H1 (cell line): Measurements from ENCODE around the gene ZBTB4. TPM values are rescaled to one million over a fixed set of nuclear protein-coding genes. Genes with fewer than 3 reads are reported as not detected.

Source experiments
- CTBP2 ChIP-seq: IDR thresholded peaks from 2 replicates; pipeline ENCODE4 v1.7.0; 2011; ENCODE audit warnings: borderline replicate concordance, mild to moderate bottlenecking, moderate library complexity, mixed read lengths, low read length; ENCODE audit not compliant: insufficient read depth, insufficient read length
- KDM5A ChIP-seq: fragments of 200-600 bp; IDR thresholded peaks from 2 replicates; pipeline ENCODE4 v1.7.1; 2012; ENCODE audit warnings: mild to moderate bottlenecking, low read length, inconsistent platforms, mixed read lengths
- RBBP5 ChIP-seq: IDR thresholded peaks from 2 replicates; pipeline ENCODE4 v1.7.1; 2012; ENCODE audit warnings: low read depth, mild to moderate bottlenecking, inconsistent platforms, low read length, moderate library complexity, borderline replicate concordance
- SIX5 ChIP-seq: IDR thresholded peaks from 2 replicates; pipeline ENCODE4 v1.6.1; 2011; ENCODE audit warnings: mild to moderate bottlenecking, low read depth, low read length
- SP1 ChIP-seq: IDR thresholded peaks from 2 replicates; pipeline ENCODE4 v1.6.1; 2011; ENCODE audit warnings: low read depth, low read length
- SP4 ChIP-seq: IDR thresholded peaks from 2 replicates; pipeline ENCODE4 v1.6.1; 2012; ENCODE audit warnings: low read length, inconsistent platforms
- SUZ12 ChIP-seq: fragments of 200-600 bp; sonication (generic); IDR thresholded peaks from 2 replicates; pipeline ENCODE4 v1.6.1; 2012; ENCODE audit warnings: mild to moderate bottlenecking, inconsistent platforms, low read length, moderate library complexity, mixed read lengths
- YY1 ChIP-seq: IDR thresholded peaks from 2 replicates; pipeline ENCODE4 v1.6.1; 2011; ENCODE audit warnings: low read depth, mild to moderate bottlenecking, low read length
- polyA plus RNA-seq, 7 experiments: library from polyadenylated mRNA; depleted of rRNA in 3 of 7; stranded (reverse) in 5 of 7; unstranded in 2 of 7; fragments of >200 nt in 5 of 7; fragments of 200-250 nt in 2 of 7; gene quantifications; 1 replicate in 5 of 7; 2 replicates in 1 of 7; 4 replicates in 1 of 7; pipeline versions ENCODE4 v1.2.1 to v1.2.3, GENCODE V29; 2011 to 2013; ENCODE audit warnings: missing spikeins in 2 of 7, mixed read lengths in 2 of 7
- total RNA-seq: library from RNA; stranded (reverse); fragmentation: NEBNext Ultra II Directional; extraction: Animal tissue kit (Norgen Biotek cat#: 25700); gene quantifications from 2 replicates; pipeline ENCODE4 v1.2.1, GENCODE V29; 2021
- TF ChIP-seq, protein P1 (sequence below): fragments of 300-600 bp; sonication (generic); IDR thresholded peaks from 2 replicates; pipeline ENCODE4 v1.7.1; 2012; ENCODE audit warnings: low read length, moderate library complexity, mild to moderate bottlenecking, inconsistent platforms; ENCODE audit not compliant: insufficient replicate concordance
- TF ChIP-seq, protein P2 (sequence below), 3 experiments: IDR thresholded peaks; 1 replicate in 2 of 3; 2 replicates in 1 of 3; pipeline versions ENCODE4 v1.5.1 to v1.6.1; 2011; ENCODE audit warnings: low read length in 3 of 3, mild to moderate bottlenecking in 3 of 3, inconsistent platforms in 2 of 3, low read depth in 1 of 3, moderate library complexity in 1 of 3; ENCODE audit not compliant: insufficient read depth in 1 of 3; ENCODE audit errors: control extremely low read depth in 1 of 3

ZBTB4 gene
- total and polyA plus RNA-seq, 2 of the 8 experiments (the other 6 are each of a cell fraction or from before 2014, with no cell fraction given): 5.9 to 10.1 TPM

DNA sequence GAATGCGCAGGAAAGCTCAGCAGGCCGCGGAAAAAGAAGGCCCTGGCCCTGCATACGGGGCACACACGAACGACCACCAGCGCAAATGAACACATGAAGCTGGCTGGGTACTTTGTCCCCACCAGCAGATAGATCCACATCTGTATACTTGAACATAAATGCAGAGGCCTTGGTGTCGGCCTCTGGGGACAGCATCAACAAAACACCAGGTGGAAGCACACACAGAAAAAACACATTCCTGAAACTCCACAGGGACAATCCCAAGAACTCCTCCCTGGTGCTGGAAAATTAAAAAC lies 606 bp upstream of the ZBTB4 start (continued):
- TF ChIP-seq, protein P1, sequence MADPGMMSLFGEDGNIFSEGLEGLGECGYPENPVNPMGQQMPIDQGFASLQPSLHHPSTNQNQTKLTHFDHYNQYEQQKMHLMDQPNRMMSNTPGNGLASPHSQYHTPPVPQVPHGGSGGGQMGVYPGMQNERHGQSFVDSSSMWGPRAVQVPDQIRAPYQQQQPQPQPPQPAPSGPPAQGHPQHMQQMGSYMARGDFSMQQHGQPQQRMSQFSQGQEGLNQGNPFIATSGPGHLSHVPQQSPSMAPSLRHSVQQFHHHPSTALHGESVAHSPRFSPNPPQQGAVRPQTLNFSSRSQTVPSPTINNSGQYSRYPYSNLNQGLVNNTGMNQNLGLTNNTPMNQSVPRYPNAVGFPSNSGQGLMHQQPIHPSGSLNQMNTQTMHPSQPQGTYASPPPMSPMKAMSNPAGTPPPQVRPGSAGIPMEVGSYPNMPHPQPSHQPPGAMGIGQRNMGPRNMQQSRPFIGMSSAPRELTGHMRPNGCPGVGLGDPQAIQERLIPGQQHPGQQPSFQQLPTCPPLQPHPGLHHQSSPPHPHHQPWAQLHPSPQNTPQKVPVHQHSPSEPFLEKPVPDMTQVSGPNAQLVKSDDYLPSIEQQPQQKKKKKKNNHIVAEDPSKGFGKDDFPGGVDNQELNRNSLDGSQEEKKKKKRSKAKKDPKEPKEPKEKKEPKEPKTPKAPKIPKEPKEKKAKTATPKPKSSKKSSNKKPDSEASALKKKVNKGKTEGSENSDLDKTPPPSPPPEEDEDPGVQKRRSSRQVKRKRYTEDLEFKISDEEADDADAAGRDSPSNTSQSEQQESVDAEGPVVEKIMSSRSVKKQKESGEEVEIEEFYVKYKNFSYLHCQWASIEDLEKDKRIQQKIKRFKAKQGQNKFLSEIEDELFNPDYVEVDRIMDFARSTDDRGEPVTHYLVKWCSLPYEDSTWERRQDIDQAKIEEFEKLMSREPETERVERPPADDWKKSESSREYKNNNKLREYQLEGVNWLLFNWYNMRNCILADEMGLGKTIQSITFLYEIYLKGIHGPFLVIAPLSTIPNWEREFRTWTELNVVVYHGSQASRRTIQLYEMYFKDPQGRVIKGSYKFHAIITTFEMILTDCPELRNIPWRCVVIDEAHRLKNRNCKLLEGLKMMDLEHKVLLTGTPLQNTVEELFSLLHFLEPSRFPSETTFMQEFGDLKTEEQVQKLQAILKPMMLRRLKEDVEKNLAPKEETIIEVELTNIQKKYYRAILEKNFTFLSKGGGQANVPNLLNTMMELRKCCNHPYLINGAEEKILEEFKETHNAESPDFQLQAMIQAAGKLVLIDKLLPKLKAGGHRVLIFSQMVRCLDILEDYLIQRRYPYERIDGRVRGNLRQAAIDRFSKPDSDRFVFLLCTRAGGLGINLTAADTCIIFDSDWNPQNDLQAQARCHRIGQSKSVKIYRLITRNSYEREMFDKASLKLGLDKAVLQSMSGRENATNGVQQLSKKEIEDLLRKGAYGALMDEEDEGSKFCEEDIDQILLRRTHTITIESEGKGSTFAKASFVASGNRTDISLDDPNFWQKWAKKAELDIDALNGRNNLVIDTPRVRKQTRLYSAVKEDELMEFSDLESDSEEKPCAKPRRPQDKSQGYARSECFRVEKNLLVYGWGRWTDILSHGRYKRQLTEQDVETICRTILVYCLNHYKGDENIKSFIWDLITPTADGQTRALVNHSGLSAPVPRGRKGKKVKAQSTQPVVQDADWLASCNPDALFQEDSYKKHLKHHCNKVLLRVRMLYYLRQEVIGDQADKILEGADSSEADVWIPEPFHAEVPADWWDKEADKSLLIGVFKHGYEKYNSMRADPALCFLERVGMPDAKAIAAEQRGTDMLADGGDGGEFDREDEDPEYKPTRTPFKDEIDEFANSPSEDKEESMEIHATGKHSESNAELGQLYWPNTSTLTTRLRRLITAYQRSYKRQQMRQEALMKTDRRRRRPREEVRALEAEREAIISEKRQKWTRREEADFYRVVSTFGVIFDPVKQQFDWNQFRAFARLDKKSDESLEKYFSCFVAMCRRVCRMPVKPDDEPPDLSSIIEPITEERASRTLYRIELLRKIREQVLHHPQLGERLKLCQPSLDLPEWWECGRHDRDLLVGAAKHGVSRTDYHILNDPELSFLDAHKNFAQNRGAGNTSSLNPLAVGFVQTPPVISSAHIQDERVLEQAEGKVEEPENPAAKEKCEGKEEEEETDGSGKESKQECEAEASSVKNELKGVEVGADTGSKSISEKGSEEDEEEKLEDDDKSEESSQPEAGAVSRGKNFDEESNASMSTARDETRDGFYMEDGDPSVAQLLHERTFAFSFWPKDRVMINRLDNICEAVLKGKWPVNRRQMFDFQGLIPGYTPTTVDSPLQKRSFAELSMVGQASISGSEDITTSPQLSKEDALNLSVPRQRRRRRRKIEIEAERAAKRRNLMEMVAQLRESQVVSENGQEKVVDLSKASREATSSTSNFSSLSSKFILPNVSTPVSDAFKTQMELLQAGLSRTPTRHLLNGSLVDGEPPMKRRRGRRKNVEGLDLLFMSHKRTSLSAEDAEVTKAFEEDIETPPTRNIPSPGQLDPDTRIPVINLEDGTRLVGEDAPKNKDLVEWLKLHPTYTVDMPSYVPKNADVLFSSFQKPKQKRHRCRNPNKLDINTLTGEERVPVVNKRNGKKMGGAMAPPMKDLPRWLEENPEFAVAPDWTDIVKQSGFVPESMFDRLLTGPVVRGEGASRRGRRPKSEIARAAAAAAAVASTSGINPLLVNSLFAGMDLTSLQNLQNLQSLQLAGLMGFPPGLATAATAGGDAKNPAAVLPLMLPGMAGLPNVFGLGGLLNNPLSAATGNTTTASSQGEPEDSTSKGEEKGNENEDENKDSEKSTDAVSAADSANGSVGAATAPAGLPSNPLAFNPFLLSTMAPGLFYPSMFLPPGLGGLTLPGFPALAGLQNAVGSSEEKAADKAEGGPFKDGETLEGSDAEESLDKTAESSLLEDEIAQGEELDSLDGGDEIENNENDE: no peak
- no peak for TF ChIP-seq YY1
- TF ChIP-seq, protein P2, sequence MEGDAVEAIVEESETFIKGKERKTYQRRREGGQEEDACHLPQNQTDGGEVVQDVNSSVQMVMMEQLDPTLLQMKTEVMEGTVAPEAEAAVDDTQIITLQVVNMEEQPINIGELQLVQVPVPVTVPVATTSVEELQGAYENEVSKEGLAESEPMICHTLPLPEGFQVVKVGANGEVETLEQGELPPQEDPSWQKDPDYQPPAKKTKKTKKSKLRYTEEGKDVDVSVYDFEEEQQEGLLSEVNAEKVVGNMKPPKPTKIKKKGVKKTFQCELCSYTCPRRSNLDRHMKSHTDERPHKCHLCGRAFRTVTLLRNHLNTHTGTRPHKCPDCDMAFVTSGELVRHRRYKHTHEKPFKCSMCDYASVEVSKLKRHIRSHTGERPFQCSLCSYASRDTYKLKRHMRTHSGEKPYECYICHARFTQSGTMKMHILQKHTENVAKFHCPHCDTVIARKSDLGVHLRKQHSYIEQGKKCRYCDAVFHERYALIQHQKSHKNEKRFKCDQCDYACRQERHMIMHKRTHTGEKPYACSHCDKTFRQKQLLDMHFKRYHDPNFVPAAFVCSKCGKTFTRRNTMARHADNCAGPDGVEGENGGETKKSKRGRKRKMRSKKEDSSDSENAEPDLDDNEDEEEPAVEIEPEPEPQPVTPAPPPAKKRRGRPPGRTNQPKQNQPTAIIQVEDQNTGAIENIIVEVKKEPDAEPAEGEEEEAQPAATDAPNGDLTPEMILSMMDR (IDR thresholded peaks at IDR 0.05; ENCODE audit: control extremely low read depth in 1 of 3, insufficient read depth in 1 of 3, low read depth in 1 of 3, low read length in 3 of 3): no peak
- TF ChIP-seq SP4: no peak
- no peak for TF ChIP-seq KDM5A
- no peak for TF ChIP-seq SUZ12
- TF ChIP-seq SP1: no peak
- TF ChIP-seq RBBP5: no peak
- no peak for TF ChIP-seq SIX5
- TF ChIP-seq CTBP2: no peak
